NCI-H524 (cell line): ENCODE results near the gene NKX2-1.
"Not testable (repeated sequence)": the region's sequence is repeated elsewhere in the genome, so short reads cannot be mapped to it uniquely, and the experiment has no call there.

Source experiments
- DNase-seq, 2 experiments: peaks; one replicate each; lab custom pipeline; 2025; lab: John Stamatoyannopoulos, UW

The NKX2-1 gene

GRCh38 chr14:36519431-36520321 is at the start of gene NKX2-1:
Gene NKX2-1, minus strand, starts transcription at chr14:36520232. Its CDS starts 103 bp downstream, at chr14:36520129.
- peak; percentile 91 to 92 for DNase-seq

GRCh38 chr14:36556811-36557433 is 36.9 kb upstream of the NKX2-1 start:
- DNase-seq, result peak; percentile 31 to 65

GRCh38 chr14:36555998-36556743 is 36.1 kb upstream of the NKX2-1 start:
- DNase-seq, result peak; percentile 67 to 85

GRCh38 chr14:36553656-36554260 is 33.7 kb upstream of the NKX2-1 start:
- DNase-seq, result peak; percentile 22 to 75

- no peak for DNase-seq
These were observed 30.9 kb upstream of the NKX2-1 start for GRCh38 chr14:36550899-36551298.

- DNase-seq, result not testable (repeated sequence)
These were observed 24.2 kb upstream of the NKX2-1 start for GRCh38 chr14:36544280-36544679.

- no peak for DNase-seq
These were observed 18.0 kb upstream of the NKX2-1 start for GRCh38 chr14:36538051-36538450.

- no peak for DNase-seq
These were observed 9.0 kb upstream of the NKX2-1 start for GRCh38 chr14:36529062-36529461.

GRCh38 chr14:36525746-36526099 is 5.7 kb upstream of the NKX2-1 start:
- DNase-seq, result no peak

GRCh38 chr14:36524874-36525745 is 5.1 kb upstream of the NKX2-1 start:
- DNase-seq, result peak; percentile 53 to 70

GRCh38 chr14:36524220-36524837 is 4.3 kb upstream of the NKX2-1 start:
- DNase-seq, result no peak

- DNase-seq, result no peak
These were observed 3.1 kb upstream of the NKX2-1 start for GRCh38 chr14:36522972-36523715.

- no peak for DNase-seq
These were observed 2.4 kb upstream of the NKX2-1 start for GRCh38 chr14:36522347-36522971.

- DNase-seq, result no peak
These were observed 1.7 kb upstream of the NKX2-1 start for GRCh38 chr14:36521598-36522345.

GRCh38 chr14:36520601-36521525 is 831 bp upstream of the NKX2-1 start:
- peak; percentile 81 to 84 for DNase-seq

GRCh38 chr14:36518586-36519430 is 1.2 kb downstream of the NKX2-1 start:
- DNase-seq, result peak in 1 of 2 experiments; percentile 61
